K562 (cell line): Measurements from ENCODE around the gene MAP7D1. TPM values are rescaled to one million over a fixed set of nuclear protein-coding genes. Genes with fewer than 3 reads are reported as not detected.

ENCODE experiments used
- ARID1B ChIP-seq: fragments of 450-650 bp; IDR thresholded peaks from 2 replicates; pipeline ENCODE4 v1.6.1; 2016; ENCODE audit warnings: antibody characterized with exemption, mild to moderate bottlenecking, inconsistent platforms
- CAMTA2 ChIP-seq: fragments of 250-450 bp; sonication (Bioruptor Pico); conservative IDR thresholded peaks from 2 replicates; pipeline ENCODE4 v1.5.1; 2022
- ESRRA ChIP-seq: fragments of 450-650 bp; IDR thresholded peaks from 2 replicates; pipeline ENCODE4 v1.6.1; 2014; ENCODE audit warnings: low read depth, mild to moderate bottlenecking, moderate library complexity, borderline replicate concordance
- FOXM1 ChIP-seq, 2 experiments: fragments of 450-650 bp in 1 of 2; sonication (generic) in 1 of 2; formaldehyde crosslinking in 1 of 2; IDR thresholded peaks; 2 replicates each; pipeline versions ENCODE4 v1.6.1 to v1.9.0; 2017 to 2022; ENCODE audit warnings: low read depth in 2 of 2, mild to moderate bottlenecking in 2 of 2, missing genetic modification reagents in 1 of 2, moderate library complexity in 1 of 2
- KDM4B ChIP-seq, 2 experiments: fragments of 450-650 bp in 1 of 2; sonication (generic) in 1 of 2; IDR thresholded peaks; 2 replicates each; pipeline ENCODE4 v1.6.1; 2016 to 2017; ENCODE audit warnings: borderline replicate concordance in 2 of 2, antibody characterized with exemption in 1 of 2, low read depth in 1 of 2, mild to moderate bottlenecking in 1 of 2
- KLF16 ChIP-seq: IDR thresholded peaks from 2 replicates; pipeline ENCODE4 v1.6.1; 2016; ENCODE audit warnings: antibody characterized with exemption
- LEF1 ChIP-seq: fragments of 450-650 bp; IDR thresholded peaks from 2 replicates; pipeline ENCODE4 v1.6.1; 2016; ENCODE audit warnings: mild to moderate bottlenecking
- NR1H2 ChIP-seq: sonication (generic); formaldehyde crosslinking; IDR thresholded peaks from 2 replicates; pipeline ENCODE4 v1.4.0; 2020; ENCODE audit warnings: mild to moderate bottlenecking, missing genetic modification reagents
- POLR2H ChIP-seq: IDR thresholded peaks from 2 replicates; pipeline ENCODE4 v1.6.1; 2016; ENCODE audit warnings: missing genetic modification characterization, low read depth, mild to moderate bottlenecking, control low read depth, missing compliant biosample characterization, moderate library complexity
- RB1 ChIP-seq: fragments of 450-650 bp; IDR thresholded peaks from 2 replicates; pipeline ENCODE4 v1.6.1; 2017; ENCODE audit warnings: low read depth, mild to moderate bottlenecking
- RNF2 ChIP-seq: sonication (generic); IDR thresholded peaks from 2 replicates; pipeline ENCODE4 v1.6.1; 2016
- TEAD2 ChIP-seq: fragments of 450-650 bp; IDR thresholded peaks from 2 replicates; pipeline ENCODE4 v1.6.1; 2016; ENCODE audit warnings: missing genetic modification characterization, control low read depth, missing compliant biosample characterization
- ZNF134 ChIP-seq: fragments of 250-450 bp; sonication (Bioruptor Pico); conservative IDR thresholded peaks from 2 replicates; pipeline ENCODE4 v1.4.0; 2020
- ZNF584 ChIP-seq: fragments of 200-800 bp; sonication (Bioruptor generic); IDR thresholded peaks from 2 replicates; pipeline ENCODE4 v1.6.1; 2016; ENCODE audit warnings: low read depth, mild to moderate bottlenecking, missing genetic modification characterization, missing compliant biosample characterization
- polyA plus RNA-seq, 8 experiments: library from polyadenylated mRNA; depleted of rRNA in 4 of 8; stranded (reverse) in 5 of 8; unstranded in 3 of 8; fragments of >200 nt; fragmentation: Nextera tagmentation in 2 of 8; fragmentation: Illumina TruSeq in 1 of 8; extraction: Ambion mirVana in 2 of 8; extraction: Trizol in 1 of 8; gene quantifications; 2 replicates each; pipeline versions ENCODE4 v1.2.1 to v1.2.3, GENCODE V29; 2011 to 2014; ENCODE audit warnings: inconsistent platforms in 1 of 8, missing spikeins in 1 of 8
- total RNA-seq, 7 experiments: library from RNA; depleted of rRNA in 6 of 7; stranded (reverse); fragments of >200 nt in 6 of 7; fragmentation: Illumina TruSeq in 2 of 7; extraction: Trizol in 2 of 7; gene quantifications; 2 replicates each; pipeline versions ENCODE4 v1.2.1 to v1.2.3, GENCODE V29; 2011 to 2021; ENCODE audit warnings: low replicate concordance in 1 of 7
- TF ChIP-seq, protein P1 (sequence below): fragments of 450-650 bp; IDR thresholded peaks from 2 replicates; pipeline ENCODE4 v1.6.1; 2018; ENCODE audit not compliant: partially characterized antibody
- TF ChIP-seq, protein P2 (sequence below): sonication (generic); formaldehyde crosslinking; IDR thresholded peaks from 2 replicates; pipeline ENCODE4 v1.8.0; 2022; ENCODE audit warnings: mild to moderate bottlenecking, missing genetic modification reagents
- TF ChIP-seq, protein P3 (sequence below): fragments of 450-650 bp; formaldehyde crosslinking; IDR thresholded peaks from 2 replicates; pipeline ENCODE4 v1.4.0; 2020; ENCODE audit warnings: mild to moderate bottlenecking, mixed read lengths
- TF ChIP-seq, protein P4 (sequence below): sonication (generic); formaldehyde crosslinking; IDR thresholded peaks from 2 replicates; pipeline ENCODE4 v1.8.1; 2023; ENCODE audit warnings: mild to moderate bottlenecking, missing genetic modification reagents

The MAP7D1 gene
- total and polyA plus RNA-seq, 9 of the 15 experiments (the other 6 are each of a cell fraction or from before 2014, with no cell fraction given) = 3.6 to 108 (median 34.5) TPM

DNA sequence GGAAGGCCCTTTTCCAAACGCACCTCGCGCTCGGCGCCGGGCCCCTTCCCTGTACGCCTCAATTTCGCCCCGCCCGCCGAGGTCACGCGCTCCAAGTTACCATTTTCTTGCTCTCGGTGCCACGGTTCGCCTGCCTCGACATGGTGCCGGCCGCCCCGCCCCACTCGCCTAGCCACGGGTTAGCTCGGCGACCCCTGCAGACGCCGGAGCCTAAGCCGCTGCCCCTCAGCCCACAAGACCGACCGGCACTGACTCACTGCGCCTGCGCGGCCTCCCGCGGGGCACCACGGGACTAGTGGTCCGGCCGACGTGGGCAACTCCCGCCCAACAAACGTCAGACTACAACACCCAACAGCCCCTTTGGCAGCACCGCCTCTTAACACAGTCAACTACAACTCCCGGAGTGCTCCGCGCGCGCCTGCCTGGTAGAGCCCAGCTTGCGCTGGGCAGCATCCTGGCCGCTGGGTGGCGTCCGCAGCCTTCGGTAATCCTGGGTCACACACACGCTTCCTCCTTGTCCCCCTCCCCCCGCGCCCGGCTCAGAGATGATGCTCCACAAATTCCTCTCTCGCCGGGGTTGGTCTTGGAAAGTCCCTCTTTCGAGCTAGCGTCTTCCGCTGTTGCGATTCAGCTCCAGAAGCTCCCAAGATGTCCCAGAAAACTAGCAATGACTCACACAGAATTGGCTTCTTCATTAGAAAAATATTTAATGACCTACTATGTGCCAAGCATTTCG, 6.6 kb upstream of the MAP7D1 start, which contains the start of gene TRAPPC3 (continued):
- TF ChIP-seq, protein P1, sequence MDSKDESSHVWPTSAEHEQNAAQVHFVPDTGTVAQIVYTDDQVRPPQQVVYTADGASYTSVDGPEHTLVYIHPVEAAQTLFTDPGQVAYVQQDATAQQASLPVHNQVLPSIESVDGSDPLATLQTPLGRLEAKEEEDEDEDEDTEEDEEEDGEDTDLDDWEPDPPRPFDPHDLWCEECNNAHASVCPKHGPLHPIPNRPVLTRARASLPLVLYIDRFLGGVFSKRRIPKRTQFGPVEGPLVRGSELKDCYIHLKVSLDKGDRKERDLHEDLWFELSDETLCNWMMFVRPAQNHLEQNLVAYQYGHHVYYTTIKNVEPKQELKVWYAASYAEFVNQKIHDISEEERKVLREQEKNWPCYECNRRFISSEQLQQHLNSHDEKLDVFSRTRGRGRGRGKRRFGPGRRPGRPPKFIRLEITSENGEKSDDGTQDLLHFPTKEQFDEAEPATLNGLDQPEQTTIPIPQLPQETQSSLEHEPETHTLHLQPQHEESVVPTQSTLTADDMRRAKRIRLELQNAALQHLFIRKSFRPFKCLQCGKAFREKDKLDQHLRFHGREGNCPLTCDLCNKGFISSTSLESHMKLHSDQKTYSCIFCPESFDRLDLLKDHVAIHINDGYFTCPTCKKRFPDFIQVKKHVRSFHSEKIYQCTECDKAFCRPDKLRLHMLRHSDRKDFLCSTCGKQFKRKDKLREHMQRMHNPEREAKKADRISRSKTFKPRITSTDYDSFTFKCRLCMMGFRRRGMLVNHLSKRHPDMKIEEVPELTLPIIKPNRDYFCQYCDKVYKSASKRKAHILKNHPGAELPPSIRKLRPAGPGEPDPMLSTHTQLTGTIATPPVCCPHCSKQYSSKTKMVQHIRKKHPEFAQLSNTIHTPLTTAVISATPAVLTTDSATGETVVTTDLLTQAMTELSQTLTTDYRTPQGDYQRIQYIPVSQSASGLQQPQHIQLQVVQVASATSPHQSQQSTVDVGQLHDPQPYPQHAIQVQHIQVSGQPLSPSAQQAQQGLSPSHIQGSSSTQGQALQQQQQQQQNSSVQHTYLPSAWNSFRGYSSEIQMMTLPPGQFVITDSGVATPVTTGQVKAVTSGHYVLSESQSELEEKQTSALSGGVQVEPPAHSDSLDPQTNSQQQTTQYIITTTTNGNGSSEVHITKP = peak; percentile 51
- TF ChIP-seq POLR2H (tag) = peak; percentile 66; the same call in 1 of the 2 replicates
- peak; percentile 71 for TF ChIP-seq RNF2
- peak; percentile 74 for TF ChIP-seq ESRRA
- 0 out of 4 replicates have a peak, but pooled peaks of 1 of the 2 experiments have one; percentile 33 for TF ChIP-seq KDM4B (IDR thresholded peaks at IDR 0.05; ENCODE audit: borderline replicate concordance in 2 of 2, low read depth in 1 of 2)
- TF ChIP-seq LEF1 = peak; percentile 51; the same call in 1 of the 2 replicates
- no peak for TF ChIP-seq FOXM1 (IDR thresholded peaks at IDR 0.05; ENCODE audit: low read depth)
- no peak for TF ChIP-seq FOXM1 (CRISPR knock-in tag; IDR thresholded peaks at IDR 0.05; ENCODE audit: low read depth)
- 0 out of 2 replicates have a peak, but pooled peaks have one; percentile 40 for TF ChIP-seq ZNF584 (CRISPR knock-in tag)
- TF ChIP-seq ZNF134 = no peak
- TF ChIP-seq, protein P2, sequence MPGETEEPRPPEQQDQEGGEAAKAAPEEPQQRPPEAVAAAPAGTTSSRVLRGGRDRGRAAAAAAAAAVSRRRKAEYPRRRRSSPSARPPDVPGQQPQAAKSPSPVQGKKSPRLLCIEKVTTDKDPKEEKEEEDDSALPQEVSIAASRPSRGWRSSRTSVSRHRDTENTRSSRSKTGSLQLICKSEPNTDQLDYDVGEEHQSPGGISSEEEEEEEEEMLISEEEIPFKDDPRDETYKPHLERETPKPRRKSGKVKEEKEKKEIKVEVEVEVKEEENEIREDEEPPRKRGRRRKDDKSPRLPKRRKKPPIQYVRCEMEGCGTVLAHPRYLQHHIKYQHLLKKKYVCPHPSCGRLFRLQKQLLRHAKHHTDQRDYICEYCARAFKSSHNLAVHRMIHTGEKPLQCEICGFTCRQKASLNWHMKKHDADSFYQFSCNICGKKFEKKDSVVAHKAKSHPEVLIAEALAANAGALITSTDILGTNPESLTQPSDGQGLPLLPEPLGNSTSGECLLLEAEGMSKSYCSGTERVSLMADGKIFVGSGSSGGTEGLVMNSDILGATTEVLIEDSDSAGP = peak; percentile 75; the same call in 1 of the 2 replicates
- TF ChIP-seq RB1 = peak; percentile 89
- TF ChIP-seq CAMTA2 = no peak
- TF ChIP-seq, protein P3, sequence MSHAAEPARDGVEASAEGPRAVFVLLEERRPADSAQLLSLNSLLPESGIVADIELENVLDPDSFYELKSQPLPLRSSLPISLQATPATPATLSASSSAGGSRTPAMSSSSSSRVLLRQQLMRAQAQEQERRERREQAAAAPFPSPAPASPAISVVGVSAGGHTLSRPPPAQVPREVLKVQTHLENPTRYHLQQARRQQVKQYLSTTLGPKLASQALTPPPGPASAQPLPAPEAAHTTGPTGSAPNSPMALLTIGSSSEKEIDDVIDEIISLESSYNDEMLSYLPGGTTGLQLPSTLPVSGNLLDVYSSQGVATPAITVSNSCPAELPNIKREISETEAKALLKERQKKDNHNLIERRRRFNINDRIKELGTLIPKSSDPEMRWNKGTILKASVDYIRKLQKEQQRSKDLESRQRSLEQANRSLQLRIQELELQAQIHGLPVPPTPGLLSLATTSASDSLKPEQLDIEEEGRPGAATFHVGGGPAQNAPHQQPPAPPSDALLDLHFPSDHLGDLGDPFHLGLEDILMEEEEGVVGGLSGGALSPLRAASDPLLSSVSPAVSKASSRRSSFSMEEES (CRISPR knock-in tag) = no peak
- TF ChIP-seq NR1H2 (CRISPR knock-in tag) = 0 out of 2 replicates have a peak, but pooled peaks have one; percentile 42
- TF ChIP-seq TEAD2 (tag) = peak; percentile 47; the same call in 1 of the 2 replicates
- peak; percentile 48; the same call in 1 of the 2 replicates for TF ChIP-seq KLF16
- TF ChIP-seq, protein P4, sequence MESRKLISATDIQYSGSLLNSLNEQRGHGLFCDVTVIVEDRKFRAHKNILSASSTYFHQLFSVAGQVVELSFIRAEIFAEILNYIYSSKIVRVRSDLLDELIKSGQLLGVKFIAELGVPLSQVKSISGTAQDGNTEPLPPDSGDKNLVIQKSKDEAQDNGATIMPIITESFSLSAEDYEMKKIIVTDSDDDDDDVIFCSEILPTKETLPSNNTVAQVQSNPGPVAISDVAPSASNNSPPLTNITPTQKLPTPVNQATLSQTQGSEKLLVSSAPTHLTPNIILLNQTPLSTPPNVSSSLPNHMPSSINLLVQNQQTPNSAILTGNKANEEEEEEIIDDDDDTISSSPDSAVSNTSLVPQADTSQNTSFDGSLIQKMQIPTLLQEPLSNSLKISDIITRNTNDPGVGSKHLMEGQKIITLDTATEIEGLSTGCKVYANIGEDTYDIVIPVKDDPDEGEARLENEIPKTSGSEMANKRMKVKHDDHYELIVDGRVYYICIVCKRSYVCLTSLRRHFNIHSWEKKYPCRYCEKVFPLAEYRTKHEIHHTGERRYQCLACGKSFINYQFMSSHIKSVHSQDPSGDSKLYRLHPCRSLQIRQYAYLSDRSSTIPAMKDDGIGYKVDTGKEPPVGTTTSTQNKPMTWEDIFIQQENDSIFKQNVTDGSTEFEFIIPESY (CRISPR knock-in tag) = peak; percentile 70; the same call in 1 of the 2 replicates
- TF ChIP-seq ARID1B = peak; percentile 22; the same call in 1 of the 2 replicates
